IMR-90 (cell line): ENCODE results near the gene RBM42. TPM values are rescaled to one million over a fixed set of nuclear protein-coding genes. Genes with fewer than 3 reads are reported as not detected.

Experiments
- ATAC-seq: fragments of 200-7000 bp; cut with Tn5 transposase; 2 replicates; pipeline ENCODE4 v1.9.1; 2020; ENCODE audit warnings: low read depth, mild to moderate bottlenecking, moderate library complexity
- BruUV-seq: library from RNA; stranded (reverse); fragments of 400-500 nt; replicated peaks from 2 replicates; lab custom pipeline; 2021; lab: Mats Ljungman, UMichigan
- CTCF ChIA-PET: fragments of 300-600 bp; formaldehyde crosslinking; extraction: SDS; loops from one replicate; lab custom pipeline; 2021; ENCODE audit warnings: antibody characterized with exemption; lab: Yijun Ruan, JAX
- POLR2A ChIA-PET: fragments of 300-600 bp; sonication (Branson Sonifier 250); formaldehyde crosslinking; loops from one replicate; lab custom pipeline; 2022; ENCODE audit warnings: antibody characterized with exemption; ENCODE audit not compliant: unreplicated experiment; lab: Charles Lee
- DNase-seq: peaks from one replicate; pipeline ENCODE4 v3.0.0; 2013
- H2AFZ ChIP-seq: replicated peaks from 2 replicates; pipeline ENCODE3; 2013; ENCODE audit warnings: low read length, mild to moderate bottlenecking; ENCODE audit not compliant: poor library complexity
- H2AK5ac ChIP-seq: 2 replicates; pipeline ENCODE4 v1.6.1; 2013; ENCODE audit warnings: low read depth, low read length, inconsistent platforms
- H2AK9ac ChIP-seq: replicated peaks from 2 replicates; pipeline ENCODE3; 2013; ENCODE audit warnings: mild to moderate bottlenecking, low read depth, low read length, moderate library complexity; ENCODE audit not compliant: poor library complexity
- H2BK120ac ChIP-seq: 2 replicates; pipeline ENCODE4 v1.6.1; 2013; ENCODE audit warnings: low read depth, low read length, inconsistent platforms
- H2BK15ac ChIP-seq: 3 replicates; pipeline ENCODE4 v1.6.1; 2013; ENCODE audit warnings: low read depth, low read length, inconsistent platforms
- H2BK20ac ChIP-seq: 2 replicates; pipeline ENCODE4 v1.6.1; 2013; ENCODE audit warnings: low read depth, mild to moderate bottlenecking, inconsistent platforms, low read length, moderate library complexity
- H2BK5ac ChIP-seq: 2 replicates; pipeline ENCODE4 v1.6.1; 2013; ENCODE audit warnings: mild to moderate bottlenecking, low read depth, low read length, inconsistent platforms; ENCODE audit not compliant: poor library complexity, severe bottlenecking
- H3K14ac ChIP-seq: replicated peaks from 2 replicates; pipeline ENCODE4 v1.6.1; 2013; ENCODE audit warnings: low read depth, low read length, inconsistent platforms
- H3K18ac ChIP-seq: 2 replicates; pipeline ENCODE4 v1.6.1; 2013; ENCODE audit warnings: low read depth, low read length, control low read depth
- H3K23ac ChIP-seq: 2 replicates; pipeline ENCODE4 v1.6.1; 2013; ENCODE audit warnings: low read depth, low read length, inconsistent platforms
- H3K27ac ChIP-seq: 2 replicates; pipeline ENCODE4 v1.5.1; 2013; ENCODE audit warnings: mild to moderate bottlenecking, control low read depth, low read length; ENCODE audit not compliant: insufficient read depth
- H3K27me3 ChIP-seq: 2 replicates; pipeline ENCODE4 v1.6.1; 2013; ENCODE audit warnings: low read length; ENCODE audit not compliant: control insufficient read depth, insufficient read depth
- H3K36me3 ChIP-seq: 2 replicates; pipeline ENCODE4 v1.6.1; 2013; ENCODE audit warnings: low read length, mixed read lengths; ENCODE audit not compliant: control insufficient read depth, insufficient read depth
- H3K4ac ChIP-seq: 2 replicates; pipeline ENCODE4 v1.6.1; 2013; ENCODE audit warnings: low read depth, low read length, inconsistent platforms
- H3K4me1 ChIP-seq: 2 replicates; pipeline ENCODE4 v1.6.1; 2013; ENCODE audit warnings: low read length, mixed read lengths; ENCODE audit not compliant: control insufficient read depth, insufficient read depth
- H3K4me2 ChIP-seq: 2 replicates; pipeline ENCODE4 v1.6.1; 2013; ENCODE audit warnings: low read depth, mild to moderate bottlenecking, control low read depth, low read length, moderate library complexity
- H3K4me3 ChIP-seq: 2 replicates; pipeline ENCODE4 v1.5.1; 2013; ENCODE audit warnings: low read depth, mild to moderate bottlenecking, control low read depth, low read length, moderate library complexity; ENCODE audit not compliant: insufficient read depth
- H3K56ac ChIP-seq: 2 replicates; pipeline ENCODE4 v1.6.1; 2013; ENCODE audit warnings: low read length, inconsistent platforms; ENCODE audit not compliant: insufficient read depth; ENCODE audit errors: extremely low read depth
- H3K79me1 ChIP-seq, 2 experiments: 2 replicates each; pipeline ENCODE4 v1.6.1; 2013; ENCODE audit warnings: low read length in 2 of 2, inconsistent platforms in 1 of 2, low read depth in 1 of 2
- H3K9ac ChIP-seq: 2 replicates; pipeline ENCODE4 v1.6.1; 2013; ENCODE audit warnings: low read depth, low read length, control low read depth
- H3K9me1 ChIP-seq: 2 replicates; pipeline ENCODE4 v1.6.1; 2013; ENCODE audit warnings: low read length, inconsistent platforms; ENCODE audit not compliant: insufficient read depth
- H3K9me3 ChIP-seq: 2 replicates; pipeline ENCODE4 v1.6.1; 2013; ENCODE audit warnings: low read length; ENCODE audit not compliant: control insufficient read depth, insufficient read depth
- H4K20me1 ChIP-seq: 2 replicates; pipeline ENCODE4 v1.6.1; 2013; ENCODE audit warnings: low read length, inconsistent platforms; ENCODE audit not compliant: insufficient read depth
- H4K5ac ChIP-seq: 2 replicates; pipeline ENCODE4 v1.6.1; 2013; ENCODE audit warnings: mild to moderate bottlenecking, low read depth, low read length, control low read depth
- H4K8ac ChIP-seq, 2 experiments: 2 replicates each; pipeline ENCODE4 v1.6.1; 2013; ENCODE audit warnings: low read depth in 2 of 2, low read length in 2 of 2, control low read depth in 1 of 2, inconsistent platforms in 1 of 2
- H4K91ac ChIP-seq: 2 replicates; pipeline ENCODE4 v1.6.1; 2013; ENCODE audit warnings: low read depth, low read length, inconsistent platforms; ENCODE audit not compliant: insufficient read depth
- FOS ChIP-seq: fragments of 150-350 bp; IDR thresholded peaks from 2 replicates; pipeline ENCODE4 v1.6.1; 2016; ENCODE audit warnings: low read depth, low read length
- MAZ ChIP-seq: IDR thresholded peaks from 2 replicates; pipeline ENCODE4 v1.6.1; 2012; ENCODE audit warnings: low read depth, mild to moderate bottlenecking, low read length, improper control_type of control experiment, moderate library complexity, borderline replicate concordance
- NFE2L2 ChIP-seq: fragments of 150-350 bp; IDR thresholded peaks from 2 replicates; pipeline ENCODE4 v1.6.1; 2016; ENCODE audit warnings: low read depth, mild to moderate bottlenecking, low read length
- WGBS, 2 experiments: methylation state at CpG; one replicate each; pipeline versions ENCODE4 v1.1.5 to v1.1.7; 2013; ENCODE audit warnings: missing lambda C conversion rate in 2 of 2; ENCODE audit not compliant: insufficient read length in 1 of 2; ENCODE audit errors: extremely low coverage in 2 of 2; 5-methylcytosine and 5-hydroxymethylcytosine counted together
- dilution Hi-C: fragments of 300-500 bp; cut with HindIII; formaldehyde crosslinking; loops from one replicate; pipeline ENCODE4 v1.14.3; 2018; ENCODE audit warnings: low sequenced_read_pairs; ENCODE audit not compliant: unreplicated experiment
- in situ Hi-C: fragments of 300-500 bp; cut with MboI; formaldehyde crosslinking; loops from 3 replicates; pipeline ENCODE4 v1.14.3; 2019; ENCODE audit warnings: low sequenced_read_pairs, inconsistent platforms, mixed read lengths
- intact Hi-C: fragments of 100-400 bp; cut with micrococcal nuclease; formaldehyde crosslinking; loops from 2 replicates; pipeline ENCODE4 v1.10.0; 2022
- polyA plus RNA-seq, 3 experiments: library from polyadenylated mRNA; depleted of rRNA; stranded (reverse); fragments of >200 nt; gene quantifications; 2 replicates each; pipeline ENCODE4 v1.2.3, GENCODE V29; 2012; ENCODE audit warnings: low replicate concordance in 1 of 3
- total RNA-seq: library from RNA; depleted of rRNA; stranded (reverse); fragments of >200 nt; gene quantifications from 2 replicates; pipeline ENCODE4 v1.2.3, GENCODE V29; 2012

RBM42 gene
- total and polyA plus RNA-seq, 2 of the 4 experiments (the other 2 are of a cell fraction) = 19.0 to 41.5 TPM

- Histone ChIP-seq H4K20me1 (0 out of 2 replicates have a peak, but pooled peaks cover 3% of the 10 kb centered on the region), H2AFZ (no peak overlapping the region), H3K36me3 (no peaks in the 10 kb centered on the region; the same call in 1 of the 2 replicates), H4K8ac (no peak overlapping the region), H2AK5ac (no peak overlapping the region), H3K9ac (no peak overlapping the region), H3K4me2 (no peak overlapping the region), H3K18ac (no peak overlapping the region), H3K79me1 (no peaks in the 10 kb centered on the region), H3K56ac (no peak overlapping the region), H3K27ac (no peak overlapping the region), H3K9me3 (no peaks in the 10 kb centered on the region), H3K27me3 (peaks cover 7% of the 10 kb centered on the region; the same call in 1 of the 2 replicates), H3K4me3 (no peak overlapping the region), H4K91ac (no peak overlapping the region), H2BK20ac (no peak overlapping the region), H3K4ac (no peak overlapping the region), H3K4me1 (no peaks in the 10 kb centered on the region), H2AK9ac (no peak overlapping the region), H2BK15ac (no peak overlapping the region), H2BK5ac (no peak overlapping the region), H3K23ac (no peak overlapping the region), H3K9me1 (no peaks in the 10 kb centered on the region), H4K5ac (no peak overlapping the region), H2BK120ac (no peak overlapping the region), H3K14ac (no peak overlapping the region)
- ATAC-seq (no peak), DNase-seq (no peak)
- intact Hi-C loops (no loop called here), in situ Hi-C loops (no loop called here), dilution Hi-C loops (no loop called here)
- POLR2A ChIA-PET = no interaction called here
- CTCF ChIA-PET = no interaction called here
- no CpG with 5 or more reads among the region's 1 CpG for WGBS, 2 experiments
- TF ChIP-seq FOS (no peak), MAZ (no peak), NFE2L2 (no peak)
- BruUV-seq = no TSS peak
Measured at GRCh38 chr19:35670686-35671085, 41.9 kb downstream of the RBM42 start.
